GM06990 (cell line): Measurements from ENCODE around the gene TCF4.

ENCODE experiments used
- DNase-seq: peaks from one replicate; pipeline ENCODE4 v3.0.0-alpha.2; 2011; ENCODE audit not compliant: insufficient read length; ENCODE audit errors: extremely low read depth
- H3K27me3 ChIP-seq: replicated peaks from 2 replicates; pipeline ENCODE4 v1.6.0; 2011; ENCODE audit warnings: low read length; ENCODE audit not compliant: control insufficient read depth, insufficient read depth
- H3K36me3 ChIP-seq: 2 replicates; pipeline ENCODE4 v1.5.1; 2011; ENCODE audit warnings: low read length; ENCODE audit not compliant: control insufficient read depth, insufficient read depth
- H3K4me3 ChIP-seq: replicated peaks from 2 replicates; pipeline ENCODE4 v1.5.1; 2011; ENCODE audit warnings: low read depth, mild to moderate bottlenecking, control low read depth, low read length
- CTCF ChIP-seq: IDR thresholded peaks from 2 replicates; pipeline ENCODE4 v1.5.1; 2011; ENCODE audit warnings: low read length, control low read depth, mild to moderate bottlenecking, inconsistent platforms; ENCODE audit not compliant: insufficient read depth, poor library complexity, severe bottlenecking

The TCF4 gene

GRCh38 chr18:55346961-55347740 is 240.8 kb downstream of the TCF4 start:
- Histone ChIP-seq H3K27me3 (no peaks in the 10 kb centered on the region), H3K4me3 (no peak overlapping the region), H3K36me3 (no peaks in the 10 kb centered on the region)
- DNase-seq: no peak
- no peak for TF ChIP-seq CTCF

- H3K36me3 ChIP-seq: no peaks in the 10 kb centered on the region
- TF ChIP-seq CTCF: no peak
- DNase-seq: no peak
- H3K4me3 ChIP-seq: no peak overlapping the region
- no peaks in the 10 kb centered on the region for H3K27me3 ChIP-seq
These were observed 241.6 kb downstream of the TCF4 start for GRCh38 chr18:55346387-55346786.

- no peak for TF ChIP-seq CTCF
- Histone ChIP-seq H3K36me3 (no peaks in the 10 kb centered on the region), H3K27me3 (no peaks in the 10 kb centered on the region), H3K4me3 (no peak overlapping the region)
- no peak for DNase-seq
These were observed 242.7 kb downstream of the TCF4 start for GRCh38 chr18:55345103-55345950.

- Histone ChIP-seq H3K36me3 (no peaks in the 10 kb centered on the region), H3K4me3 (no peak overlapping the region), H3K27me3 (no peaks in the 10 kb centered on the region)
- peak; percentile 56 for TF ChIP-seq CTCF
- no peak for DNase-seq
These were observed 244.5 kb downstream of the TCF4 start for GRCh38 chr18:55343396-55344073.

GRCh38 chr18:55340998-55341397 is 247.0 kb downstream of the TCF4 start:
- no peaks in the 10 kb centered on the region for H3K27me3 ChIP-seq
- DNase-seq: no peak
- no peak for TF ChIP-seq CTCF
- H3K4me3 ChIP-seq: no peak overlapping the region
- H3K36me3 ChIP-seq: no peaks in the 10 kb centered on the region
